Measurements from ENCODE around the gene DCUN1D1.

Gene DCUN1D1

GRCh38 chr3:182910936-182911781 lies 69.2 kb downstream of the DCUN1D1 start:
- no peak for DNase-seq (ENCODE audit: insufficient read length, low spot score)
- FAIRE-seq: peak; percentile 27
- TF ChIP-seq POLR2A (IDR thresholded peaks at IDR 0.05; ENCODE audit: low read depth, low read length): no peak

- DNase-seq (ENCODE audit: insufficient read length, low spot score) (no peak), FAIRE-seq (peak; percentile 77)
- TF ChIP-seq POLR2A (IDR thresholded peaks at IDR 0.05; ENCODE audit: low read depth, low read length): no peak
Measured at GRCh38 chr3:182909318-182910040, 70.9 kb downstream of the DCUN1D1 start.

- TF ChIP-seq POLR2A (IDR thresholded peaks at IDR 0.05; ENCODE audit: low read depth, low read length): no peak
- FAIRE-seq (peak; percentile 75), DNase-seq (ENCODE audit: insufficient read length, low spot score) (no peak)
Measured at GRCh38 chr3:182908471-182908870, 71.9 kb downstream of the DCUN1D1 start.

- DNase-seq (ENCODE audit: insufficient read length, low spot score) (no peak), FAIRE-seq (peak; percentile 27)
- TF ChIP-seq POLR2A (IDR thresholded peaks at IDR 0.05; ENCODE audit: low read depth, low read length): no peak
Measured at GRCh38 chr3:182906036-182906435, 74.3 kb downstream of the DCUN1D1 start.

- FAIRE-seq (peak; percentile 66), DNase-seq (ENCODE audit: insufficient read length, low spot score) (no peak)
- no peak for TF ChIP-seq POLR2A (IDR thresholded peaks at IDR 0.05; ENCODE audit: low read depth, low read length)
Measured at GRCh38 chr3:182905623-182906022, 74.7 kb downstream of the DCUN1D1 start.

GRCh38 chr3:182904164-182904563 lies 76.2 kb downstream of the DCUN1D1 start:
- no peak for TF ChIP-seq POLR2A (IDR thresholded peaks at IDR 0.05; ENCODE audit: low read depth, low read length)
- DNase-seq (ENCODE audit: insufficient read length, low spot score) (no peak), FAIRE-seq (peak; percentile 72)

GRCh38 chr3:182902236-182902635 lies 78.1 kb downstream of the DCUN1D1 start:
- FAIRE-seq (peak; percentile 89), DNase-seq (ENCODE audit: insufficient read length, low spot score) (no peak)
- no peak for TF ChIP-seq POLR2A (IDR thresholded peaks at IDR 0.05; ENCODE audit: low read depth, low read length)

GRCh38 chr3:182896553-182896952 lies 83.8 kb downstream of the DCUN1D1 start:
- FAIRE-seq (no peak), DNase-seq (ENCODE audit: insufficient read length, low spot score) (no peak)
- TF ChIP-seq POLR2A (IDR thresholded peaks at IDR 0.05; ENCODE audit: low read depth, low read length): no peak

- DNase-seq (ENCODE audit: insufficient read length, low spot score) (no peak), FAIRE-seq (peak; percentile 64)
- no peak for TF ChIP-seq POLR2A (IDR thresholded peaks at IDR 0.05; ENCODE audit: low read depth, low read length)
Measured at GRCh38 chr3:182895513-182896112, 84.7 kb downstream of the DCUN1D1 start.

- FAIRE-seq (peak; percentile 61), DNase-seq (ENCODE audit: insufficient read length, low spot score) (no peak)
- no peak for TF ChIP-seq POLR2A (IDR thresholded peaks at IDR 0.05; ENCODE audit: low read depth, low read length)
Measured at GRCh38 chr3:182892226-182892625, 88.1 kb downstream of the DCUN1D1 start.

GRCh38 chr3:182891364-182891763 lies 89.0 kb downstream of the DCUN1D1 start:
- TF ChIP-seq POLR2A (IDR thresholded peaks at IDR 0.05; ENCODE audit: low read depth, low read length): no peak
- FAIRE-seq (no peak), DNase-seq (ENCODE audit: insufficient read length, low spot score) (no peak)

- DNase-seq (ENCODE audit: insufficient read length, low spot score) (no peak), FAIRE-seq (peak; percentile 57)
- no peak for TF ChIP-seq POLR2A (IDR thresholded peaks at IDR 0.05; ENCODE audit: low read depth, low read length)
Measured at GRCh38 chr3:182889948-182890629, 90.2 kb downstream of the DCUN1D1 start.
